OCI-LY1 (cell line): ENCODE measurements around the gene SHLD3.
"Not testable (repeated sequence)": the region's sequence is repeated elsewhere in the genome, so short reads cannot be mapped to it uniquely, and the experiment has no call there.

ENCODE experiments used
- EZH2 ChIP-seq: fragments of 200-600 bp; sonication (generic), shearing (Covaris generic); IDR thresholded peaks from 2 replicates; pipeline ENCODE4 v1.8.0; 2017; ENCODE audit warnings: borderline replicate concordance, mixed run types, mild to moderate bottlenecking, antibody characterized with exemption, low read length, moderate library complexity, mixed read lengths
- TF ChIP-seq, protein P1 (sequence below): fragments of 200-600 bp; sonication (generic), shearing (Covaris generic); IDR thresholded peaks from 2 replicates; pipeline ENCODE4 v1.5.1; 2017; ENCODE audit warnings: mild to moderate bottlenecking, antibody characterized with exemption, low read length, moderate library complexity, mixed read lengths

DNA sequence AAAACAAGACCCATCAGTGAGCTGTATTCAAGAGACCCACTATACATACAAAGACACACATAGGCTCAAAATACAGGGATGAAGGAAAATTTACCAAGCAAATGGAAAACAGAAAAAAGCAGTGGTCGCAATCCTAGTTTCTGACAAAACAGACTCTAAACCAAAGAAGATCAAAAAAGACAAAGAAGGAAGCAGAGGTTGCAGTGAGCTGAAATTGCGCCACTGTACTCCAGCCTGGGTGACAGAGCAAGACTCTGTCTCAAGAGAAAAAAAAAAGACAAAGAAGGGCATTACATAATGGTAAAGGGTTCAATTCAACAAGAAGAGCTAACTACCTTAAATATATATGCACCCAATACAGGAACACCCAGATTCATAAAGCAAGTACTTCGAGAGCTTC, 51.2 kb downstream of the SHLD3 start:
- not testable (repeated sequence) for TF ChIP-seq EZH2
- TF ChIP-seq, protein P1, sequence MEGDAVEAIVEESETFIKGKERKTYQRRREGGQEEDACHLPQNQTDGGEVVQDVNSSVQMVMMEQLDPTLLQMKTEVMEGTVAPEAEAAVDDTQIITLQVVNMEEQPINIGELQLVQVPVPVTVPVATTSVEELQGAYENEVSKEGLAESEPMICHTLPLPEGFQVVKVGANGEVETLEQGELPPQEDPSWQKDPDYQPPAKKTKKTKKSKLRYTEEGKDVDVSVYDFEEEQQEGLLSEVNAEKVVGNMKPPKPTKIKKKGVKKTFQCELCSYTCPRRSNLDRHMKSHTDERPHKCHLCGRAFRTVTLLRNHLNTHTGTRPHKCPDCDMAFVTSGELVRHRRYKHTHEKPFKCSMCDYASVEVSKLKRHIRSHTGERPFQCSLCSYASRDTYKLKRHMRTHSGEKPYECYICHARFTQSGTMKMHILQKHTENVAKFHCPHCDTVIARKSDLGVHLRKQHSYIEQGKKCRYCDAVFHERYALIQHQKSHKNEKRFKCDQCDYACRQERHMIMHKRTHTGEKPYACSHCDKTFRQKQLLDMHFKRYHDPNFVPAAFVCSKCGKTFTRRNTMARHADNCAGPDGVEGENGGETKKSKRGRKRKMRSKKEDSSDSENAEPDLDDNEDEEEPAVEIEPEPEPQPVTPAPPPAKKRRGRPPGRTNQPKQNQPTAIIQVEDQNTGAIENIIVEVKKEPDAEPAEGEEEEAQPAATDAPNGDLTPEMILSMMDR: not testable (repeated sequence)
